GM12878 (cell line): ENCODE results near the gene FAM118A. TPM values are rescaled to one million over a fixed set of nuclear protein-coding genes. Genes with fewer than 3 reads are reported as not detected.
A peak's percentile ranks its signal among the peaks of the same experiment; 100 is the strongest.

Experiments
- ATAC-seq: fragments of 200-7000 bp; cut with Tn5 transposase; 3 replicates; pipeline ENCODE4 v1.9.1; 2020; ENCODE audit warnings: mild to moderate bottlenecking, moderate library complexity
- Bru-seq: library from RNA; stranded (reverse); fragments of 400-500 nt; gene quantifications from one replicate; lab custom pipeline; 2021; lab: Mats Ljungman, UMichigan
- BruChase-seq, 2 experiments: library from RNA; stranded (reverse); fragments of 400-500 nt; gene quantifications; one replicate each; lab custom pipeline; 2021; lab: Mats Ljungman, UMichigan
- BruUV-seq: library from RNA; stranded (reverse); fragments of 400-500 nt; replicated peaks from 2 replicates; lab custom pipeline; 2021; lab: Mats Ljungman, UMichigan
- CTCF ChIA-PET: fragments of 300-600 bp; sonication (Branson Sonifier 250); formaldehyde crosslinking; extraction: SDS; loops from one replicate; lab custom pipeline; 2021; ENCODE audit warnings: inconsistent platforms; lab: Yijun Ruan, JAX
- POLR2A ChIA-PET: fragments of 350-600 bp; formaldehyde crosslinking; extraction: SDS; loops from one replicate; lab custom pipeline; 2021; ENCODE audit warnings: inconsistent platforms; lab: Charles Lee
- RAD21 ChIA-PET: fragments of 300-600 bp; sonication (Branson Sonifier 250); formaldehyde crosslinking; loops from one replicate; lab custom pipeline; 2023; ENCODE audit warnings: antibody characterized with exemption; ENCODE audit not compliant: unreplicated experiment; lab: Charles Lee
- SMC1A ChIA-PET: fragments of 300-600 bp; sonication (Branson Sonifier 250); formaldehyde crosslinking; loops from one replicate; lab custom pipeline; 2023; ENCODE audit not compliant: unreplicated experiment, uncharacterized antibody; lab: Charles Lee
- DNase-seq: peaks from one replicate; pipeline ENCODE4 v3.0.0-alpha.2; 2011; ENCODE audit warnings: low read depth, low spot score
- FAIRE-seq: peaks from 3 replicates; lab custom pipeline; 2011; peaks lifted over from hg19 to GRCh38; lab: Jason Lieb, UNC
- H2AFZ ChIP-seq: 2 replicates; pipeline ENCODE4 v1.6.0; 2011; ENCODE audit warnings: low read depth, low read length, control low read depth; ENCODE audit not compliant: control insufficient read depth
- H3K27ac ChIP-seq: 2 replicates; pipeline ENCODE4 v1.5.1; 2011; ENCODE audit warnings: control low read depth; ENCODE audit not compliant: control insufficient read depth, insufficient read depth
- H3K27me3 ChIP-seq, 2 experiments: replicated peaks in 1 of 2; 2 replicates each; pipeline versions ENCODE4 v1.6.0 to v1.6.1; 2011; ENCODE audit warnings: low read length in 1 of 2; ENCODE audit not compliant: control insufficient read depth in 2 of 2, insufficient read depth in 2 of 2
- H3K36me3 ChIP-seq, 2 experiments: 2 replicates each; pipeline ENCODE4 v1.5.1; 2011; ENCODE audit warnings: low read length in 1 of 2; ENCODE audit not compliant: control insufficient read depth in 2 of 2, insufficient read depth in 2 of 2
- H3K4me1 ChIP-seq: 2 replicates; pipeline ENCODE4 v1.6.1; 2011; ENCODE audit warnings: mild to moderate bottlenecking, low read length, moderate library complexity, mixed read lengths; ENCODE audit not compliant: control insufficient read depth, insufficient read depth
- H3K4me2 ChIP-seq: 2 replicates; pipeline ENCODE4 v1.6.0; 2011; ENCODE audit warnings: control low read depth; ENCODE audit not compliant: control insufficient read depth, insufficient read depth
- H3K4me3 ChIP-seq: fragments of 200-600 bp; sonication (generic); 2 replicates; pipeline ENCODE4 v1.5.1; 2016
- H3K79me2 ChIP-seq: 2 replicates; pipeline ENCODE4 v1.6.0; 2011; ENCODE audit warnings: low read length; ENCODE audit not compliant: control insufficient read depth, insufficient read depth
- H3K9ac ChIP-seq: 2 replicates; pipeline ENCODE4 v1.8.0; 2011; ENCODE audit warnings: low read length, control low read depth, mixed read lengths; ENCODE audit not compliant: control insufficient read depth, insufficient read depth
- H3K9me3 ChIP-seq: replicated peaks from 3 replicates; pipeline ENCODE4 v1.5.1; 2011; ENCODE audit warnings: mild to moderate bottlenecking, low read length; ENCODE audit not compliant: control insufficient read depth, insufficient read depth
- H4K20me1 ChIP-seq: 2 replicates; pipeline ENCODE4 v1.6.0; 2011; ENCODE audit not compliant: control insufficient read depth, insufficient read depth
- CHD2 ChIP-seq: IDR thresholded peaks from 2 replicates; pipeline ENCODE4 v1.6.1; 2011; ENCODE audit warnings: low read depth, low read length, improper control_type of control experiment, borderline replicate concordance
- ETV6 ChIP-seq, 2 experiments: fragments of 450-650 bp in 1 of 2; IDR thresholded peaks in 1 of 2; conservative IDR thresholded peaks in 1 of 2; 2 replicates each; pipeline ENCODE4 v1.6.1; 2014; ENCODE audit warnings: antibody characterized with exemption in 1 of 2, borderline replicate concordance in 1 of 2, low read depth in 1 of 2, mild to moderate bottlenecking in 1 of 2, moderate library complexity in 1 of 2
- IRF4 ChIP-seq: IDR thresholded peaks from 2 replicates; pipeline ENCODE4 v1.6.1; 2011; ENCODE audit warnings: low read depth, low read length
- MEF2B ChIP-seq: fragments of 450-650 bp; IDR thresholded peaks from 2 replicates; pipeline ENCODE4 v1.6.1; 2018; ENCODE audit warnings: mild to moderate bottlenecking, moderate library complexity; ENCODE audit not compliant: partially characterized antibody, poor library complexity, severe bottlenecking
- PML ChIP-seq: IDR thresholded peaks from 2 replicates; pipeline ENCODE4 v1.6.1; 2012; ENCODE audit warnings: low read length, inconsistent platforms
- POLR2A ChIP-seq: IDR thresholded peaks from 2 replicates; pipeline ENCODE4 v1.6.1; 2011; ENCODE audit warnings: low read depth, mild to moderate bottlenecking, low read length
- RAD21 ChIP-seq: IDR thresholded peaks from 2 replicates; pipeline ENCODE4 v1.6.1; 2011; ENCODE audit warnings: mild to moderate bottlenecking, low read depth, low read length, moderate library complexity; ENCODE audit not compliant: insufficient read depth
- RUNX3 ChIP-seq: IDR thresholded peaks from 2 replicates; pipeline ENCODE4 v1.6.1; 2012; ENCODE audit warnings: low read length, inconsistent platforms
- SIN3A ChIP-seq: IDR thresholded peaks from 2 replicates; pipeline ENCODE4 v1.6.1; 2012; ENCODE audit warnings: low read depth, low read length, improper control_type of control experiment
- TAF1 ChIP-seq: IDR thresholded peaks from 2 replicates; pipeline ENCODE4 v1.6.1; 2011; ENCODE audit warnings: mild to moderate bottlenecking, low read depth, low read length, borderline replicate concordance
- TARDBP ChIP-seq: IDR thresholded peaks from 2 replicates; pipeline ENCODE4 v1.6.1; 2016; ENCODE audit warnings: borderline replicate concordance
- TCF12 ChIP-seq: IDR thresholded peaks from 2 replicates; pipeline ENCODE4 v1.6.1; 2011; ENCODE audit warnings: low read depth, mild to moderate bottlenecking, low read length
- WRNIP1 ChIP-seq: IDR thresholded peaks from 2 replicates; pipeline ENCODE4 v1.6.1; 2011; ENCODE audit warnings: low read depth, low read length, improper control_type of control experiment, borderline replicate concordance
- ZNF207 ChIP-seq: fragments of 450-650 bp; IDR thresholded peaks from 2 replicates; pipeline ENCODE4 v1.6.1; 2014; ENCODE audit warnings: antibody characterized with exemption, mild to moderate bottlenecking, borderline replicate concordance
- ZNF24 ChIP-seq: fragments of 450-650 bp; IDR thresholded peaks from 2 replicates; pipeline ENCODE4 v1.6.1; 2017; ENCODE audit warnings: antibody characterized with exemption, mild to moderate bottlenecking
- ZSCAN29 ChIP-seq: fragments of 450-650 bp; IDR thresholded peaks from 2 replicates; pipeline ENCODE4 v1.6.1; 2017; ENCODE audit warnings: mild to moderate bottlenecking, moderate library complexity
- WGBS: methylation state at CpG from one replicate; pipeline ENCODE4 v1.1.6; 2016; ENCODE audit warnings: low lambda C conversion rate; ENCODE audit not compliant: insufficient replicate concordance, insufficient coverage; ENCODE audit errors: missing lambda C conversion rate; 5-methylcytosine and 5-hydroxymethylcytosine counted together
- in situ Hi-C: fragments of 300-500 bp; cut with MboI; formaldehyde crosslinking; loops from 9 replicates; pipeline ENCODE4 v1.14.3; 2018; ENCODE audit warnings: mixed read lengths
- intact Hi-C: fragments of 100-400 bp; cut with micrococcal nuclease; formaldehyde crosslinking; loops from one replicate; pipeline ENCODE4 v1.14.2; 2022; ENCODE audit not compliant: unreplicated experiment
- long read RNA-seq, 2 experiments: library from polyadenylated mRNA; unstranded; transcript quantifications; one replicate each; pipeline ENCODE4 v2.0.0, GENCODE V29; 2019 to 2020
- polyA minus RNA-seq, 3 experiments: library from RNA; depleted of rRNA, polyadenylated mRNA; stranded (reverse); fragments of >200 nt; gene quantifications; 2 replicates each; pipeline ENCODE4 v1.2.3, GENCODE V29; 2011
- polyA plus RNA-seq, 11 experiments: library from polyadenylated mRNA; depleted of rRNA in 4 of 11; unstranded in 6 of 11; stranded (reverse) in 5 of 11; fragments of >200 nt; fragmentation: Nextera tagmentation in 4 of 11; fragmentation: Illumina TruSeq in 1 of 11; extraction: Ambion mirVana in 4 of 11; extraction: Trizol in 1 of 11; gene quantifications; 1 replicate in 1 of 11; 2 replicates in 10 of 11; pipeline versions ENCODE4 v1.2.1 to v1.2.3, GENCODE V29; 2011 to 2016; ENCODE audit warnings: inconsistent platforms in 2 of 11, missing spikeins in 2 of 11, low read depth in 1 of 11
- total RNA-seq, 4 experiments: library from RNA; depleted of rRNA in 3 of 4; stranded (reverse); fragments of >200 nt in 3 of 4; fragmentation: Illumina TruSeq in 1 of 4; extraction: Trizol in 1 of 4; gene quantifications; 2 replicates each; pipeline versions ENCODE4 v1.2.1 to v1.2.3, GENCODE V29; 2013 to 2021
- TF ChIP-seq, protein P1 (sequence below): fragments of 450-650 bp; IDR thresholded peaks from 2 replicates; pipeline ENCODE4 v1.6.1; 2014; ENCODE audit warnings: mild to moderate bottlenecking
- TF ChIP-seq, protein P2 (sequence below): IDR thresholded peaks from 2 replicates; pipeline ENCODE4 v1.6.1; 2012; ENCODE audit warnings: low read depth, low read length, improper control_type of control experiment

Gene FAM118A
- 527 and 548 TPM in 2 replicates for total RNA-seq (2013; cell fraction: nucleolus; rRNA removed)
- 59.2 and 69.5 TPM in 2 replicates for total RNA-seq (2014; rRNA removed)
- 53.0 and 54.0 TPM in 2 replicates for total RNA-seq (2014; rRNA removed; fragmentation: Illumina TruSeq; extraction: Trizol)
- total RNA-seq (2021): 44.6 and 63.1 TPM in 2 replicates
- polyA plus RNA-seq (2011; ENCODE audit: low read depth): 93.5 TPM
- polyA plus RNA-seq (2011; rRNA removed): 332 and 365 TPM in 2 replicates
- polyA plus RNA-seq (2011; cell fraction: cytosol; rRNA removed): 197 and 240 TPM in 2 replicates
- 1,350 and 1,445 TPM in 2 replicates for polyA plus RNA-seq (2011; cell fraction: nucleus; rRNA removed)
- 117 and 140 TPM in 2 replicates for polyA plus RNA-seq (2012)
- 66.3 and 73.8 TPM in 2 replicates for polyA plus RNA-seq (2014; fragmentation: Illumina TruSeq; extraction: Trizol)
- 10 to 100 TPM; 17.4 to 20.1 TPM for polyA plus RNA-seq (2014; fragmentation: Nextera tagmentation; extraction: Ambion mirVana)
- polyA plus RNA-seq (2014; rRNA removed): 125 and 126 TPM in 2 replicates
- polyA plus RNA-seq (2016; fragmentation: Nextera tagmentation; extraction: Ambion mirVana): 10 to 100 TPM; 41.7 to 44.1 TPM
- 53.4 and 81.5 TPM in 2 replicates for polyA minus RNA-seq (2011; rRNA and poly(A)+ RNA removed)
- polyA minus RNA-seq (2011; cell fraction: cytosol; rRNA and poly(A)+ RNA removed): 15.4 and 18.0 TPM in 2 replicates
- polyA minus RNA-seq (2011; cell fraction: nucleus; rRNA and poly(A)+ RNA removed): 94.8 and 121 TPM in 2 replicates
- Bru-seq, nascent RNA: percentile 90 among the genes with signal in this experiment
- BruChase-seq, experiment 1, labeled RNA remaining after a 6-hour chase: percentile 96 among the genes with signal in this experiment
- BruChase-seq, experiment 2, labeled RNA remaining after a 2-hour chase: percentile 93 among the genes with signal in this experiment
- long read RNA-seq, experiment 1, partial matches to known transcripts: 1 of 6 reads
- long read RNA-seq, experiment 1, other reads (novel, unspliced or antisense): 5 of 6 reads
- long read RNA-seq, experiment 2, transcript FAM118A-211 (4 exons, 756 nt): major isoform, 13 of 44 reads
- long read RNA-seq, experiment 2, partial matches to known transcripts: 13 of 44 reads
- long read RNA-seq, experiment 2, other reads (novel, unspliced or antisense): 16 of 44 reads

DNA sequence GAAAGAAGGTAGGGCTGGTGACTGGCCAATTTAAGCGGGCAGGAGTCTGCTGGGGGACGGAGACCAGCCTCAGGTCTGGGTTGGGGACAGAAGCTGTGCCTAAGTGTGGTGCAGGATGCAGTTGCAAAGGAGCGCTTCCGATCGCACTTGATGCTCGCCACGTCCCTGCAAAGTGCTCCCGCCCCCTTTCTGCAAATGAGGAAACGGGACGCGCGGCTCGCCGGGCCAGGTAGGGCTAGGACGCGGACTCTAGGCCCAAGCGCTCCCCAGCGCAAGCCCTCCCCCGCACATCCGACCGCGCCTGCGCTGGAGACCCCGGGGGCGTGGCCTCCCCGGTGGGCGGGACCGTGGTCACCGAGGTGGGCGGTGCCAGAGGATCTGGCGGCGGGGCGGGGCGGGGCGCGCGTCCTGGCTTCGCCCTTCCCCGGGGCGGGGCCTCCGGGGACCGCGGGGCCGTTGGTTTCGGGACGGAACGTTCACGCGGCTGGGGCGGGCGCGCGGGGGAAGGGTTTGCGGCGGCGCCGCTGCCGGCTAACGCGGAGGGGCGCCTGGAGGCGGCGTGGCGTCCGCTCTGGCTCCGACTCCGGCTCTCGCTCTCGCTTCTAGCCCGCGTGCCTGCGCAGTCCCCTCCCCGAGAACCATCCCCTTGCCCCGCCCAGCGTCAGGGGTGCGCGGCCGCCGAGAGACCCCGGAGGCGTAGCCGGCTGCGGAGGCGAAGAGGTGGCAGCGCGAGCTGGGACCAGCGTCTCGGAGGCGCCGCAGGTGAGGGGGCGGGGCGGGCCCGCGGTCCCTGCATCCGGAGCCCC, at the start of gene FAM118A:
TSS of gene FAM118A (plus strand) at position 513 of the 806 bp plus-strand sequence. CDS start 12,446 bp downstream, outside the sequence.
- FAIRE-seq: peak; percentile 89
- H3K27ac ChIP-seq: peak within 1 kb of the TSS; percentile 63
- peak within 1 kb of the TSS; percentile 94 for H2AFZ ChIP-seq
- intact Hi-C loops: no loop called here
- no TSS peak for BruUV-seq
- peaks cover 12% of the 10 kb centered on the region for H3K79me2 ChIP-seq
- H4K20me1 ChIP-seq: peaks cover 3% of the 10 kb centered on the region; the same call in 1 of the 2 replicates
- ChIA-PET RAD21 (interaction anchor here (2.1 kb wide), 1 partner anchor 10 kb away, joined by 6 read pairs; no protein-coding TSS in a partner anchor), POLR2A (interaction anchor here (1.1 kb wide), 1 partner anchor 10 kb away, joined by 4 read pairs; no protein-coding TSS in a partner anchor), CTCF (interaction anchor here (1.5 kb wide), 1 partner anchor 10 kb away, joined by 5 read pairs; no protein-coding TSS in a partner anchor), SMC1A (interaction anchor here (0.7 to 1.6 kb wide), 3 partner anchors 8 to 13 kb away, joined by 3 to 5 read pairs (median 5); no protein-coding TSS in a partner anchor)
- no peaks in the 10 kb centered on the region for H3K27me3 ChIP-seq
- H3K4me2 ChIP-seq: peak within 1 kb of the TSS; percentile 75
- H3K36me3 ChIP-seq: no peaks in the 10 kb centered on the region
- H3K9me3 ChIP-seq: no peaks in the 10 kb centered on the region
- DNase-seq: peak; percentile 81
- peak within 1 kb of the TSS; percentile 89 for H3K9ac ChIP-seq
- in situ Hi-C loops: no loop called here
- peak; percentile 91 for ATAC-seq
- WGBS: under 1% methylated on average over 70 of the region's 95 CpGs
- peaks cover 25% of the 10 kb centered on the region for H3K4me1 ChIP-seq
- peak within 1 kb of the TSS; percentile 96 for H3K4me3 ChIP-seq
- TF ChIP-seq ZSCAN29: no peak
- peak; percentile 51; the same call in 1 of the 2 replicates for TF ChIP-seq TCF12
- TF ChIP-seq ETV6 (conservative IDR thresholded peaks at IDR 0.05 in 1 of 2, IDR thresholded peaks at IDR 0.05 in 1 of 2; ENCODE audit: borderline replicate concordance in 1 of 2, low read depth in 1 of 2): no peak
- TF ChIP-seq ZNF24: no peak
- TF ChIP-seq ZNF207: no peak
- TF ChIP-seq MEF2B: no peak
- peak; percentile 63 for TF ChIP-seq RUNX3
- peak; percentile 4; the same call in 1 of the 2 replicates for TF ChIP-seq CHD2
- no peak for TF ChIP-seq RAD21
- TF ChIP-seq TARDBP: peak; percentile 9; the same call in 1 of the 2 replicates
- peak; percentile 61; the same call in 1 of the 2 replicates for TF ChIP-seq TAF1
- TF ChIP-seq WRNIP1: peak; percentile 68; the same call in 1 of the 2 replicates
- TF ChIP-seq SIN3A: peak; percentile 70
- TF ChIP-seq, protein P1, sequence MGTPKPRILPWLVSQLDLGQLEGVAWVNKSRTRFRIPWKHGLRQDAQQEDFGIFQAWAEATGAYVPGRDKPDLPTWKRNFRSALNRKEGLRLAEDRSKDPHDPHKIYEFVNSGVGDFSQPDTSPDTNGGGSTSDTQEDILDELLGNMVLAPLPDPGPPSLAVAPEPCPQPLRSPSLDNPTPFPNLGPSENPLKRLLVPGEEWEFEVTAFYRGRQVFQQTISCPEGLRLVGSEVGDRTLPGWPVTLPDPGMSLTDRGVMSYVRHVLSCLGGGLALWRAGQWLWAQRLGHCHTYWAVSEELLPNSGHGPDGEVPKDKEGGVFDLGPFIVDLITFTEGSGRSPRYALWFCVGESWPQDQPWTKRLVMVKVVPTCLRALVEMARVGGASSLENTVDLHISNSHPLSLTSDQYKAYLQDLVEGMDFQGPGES: no peak
- TF ChIP-seq, protein P2, sequence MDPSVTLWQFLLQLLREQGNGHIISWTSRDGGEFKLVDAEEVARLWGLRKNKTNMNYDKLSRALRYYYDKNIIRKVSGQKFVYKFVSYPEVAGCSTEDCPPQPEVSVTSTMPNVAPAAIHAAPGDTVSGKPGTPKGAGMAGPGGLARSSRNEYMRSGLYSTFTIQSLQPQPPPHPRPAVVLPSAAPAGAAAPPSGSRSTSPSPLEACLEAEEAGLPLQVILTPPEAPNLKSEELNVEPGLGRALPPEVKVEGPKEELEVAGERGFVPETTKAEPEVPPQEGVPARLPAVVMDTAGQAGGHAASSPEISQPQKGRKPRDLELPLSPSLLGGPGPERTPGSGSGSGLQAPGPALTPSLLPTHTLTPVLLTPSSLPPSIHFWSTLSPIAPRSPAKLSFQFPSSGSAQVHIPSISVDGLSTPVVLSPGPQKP: no peak
- no peak for TF ChIP-seq PML
- no peak for TF ChIP-seq IRF4
- TF ChIP-seq POLR2A: peak; percentile 89
